Lower leg skin (tissue), 4 donors: ENCODE measurements around the gene PCDHGB6. TPM values are rescaled to one million over a fixed set of nuclear protein-coding genes. Genes with fewer than 3 reads are reported as not detected.
"Not testable (repeated sequence)": the region's sequence is repeated elsewhere in the genome, so short reads cannot be mapped to it uniquely, and the experiment has no call there.

Experiments used
- DNase-seq, 2 donors: peaks; one replicate each; pipeline ENCODE4 v3.0.0-alpha.2; 2019; ENCODE audit warnings: low spot score in 2 of 2
- H3K4me3 ChIP-seq: fragments of 200-600 bp; sonication (generic); 2 replicates; pipeline ENCODE4 v1.5.1; 2017; ENCODE audit warnings: mild to moderate bottlenecking, low read depth; ENCODE audit not compliant: poor library complexity, severe bottlenecking
- POLR2A ChIP-seq, 2 donors: fragments of 450-650 bp; IDR thresholded peaks; one replicate each; pipeline ENCODE4 v1.6.1; 2016 to 2017; ENCODE audit warnings: antibody characterized with exemption in 2 of 2, mild to moderate bottlenecking in 1 of 2, moderate library complexity in 1 of 2
- WGBS, 2 donors: methylation state at CpG; one replicate each; pipeline ENCODE4 v1.1.5; 2018; 5-methylcytosine and 5-hydroxymethylcytosine counted together
- intact Hi-C: fragments of 100-400 bp; cut with DNase I; formaldehyde crosslinking; loops from one replicate; pipeline ENCODE4 v1.15.0; 2023; ENCODE audit warnings: low total_unique reads
- total RNA-seq, 4 donors: library from RNA; depleted of rRNA; stranded (reverse); fragments of >200 nt; gene quantifications; one replicate each; pipeline ENCODE4 v1.1.0, GENCODE V29; 2016
- TF ChIP-seq, protein P1 (sequence below), 3 donors: fragments of 450-650 bp; IDR thresholded peaks; one replicate each; pipeline ENCODE4 v1.5.1; 2016; ENCODE audit warnings: antibody characterized with exemption in 3 of 3, mild to moderate bottlenecking in 3 of 3, moderate library complexity in 2 of 3

Gene PCDHGB6
- total RNA-seq, 4 donors from 2014 or later = 4.4 to 7.4 (median 6.6) TPM

DNA sequence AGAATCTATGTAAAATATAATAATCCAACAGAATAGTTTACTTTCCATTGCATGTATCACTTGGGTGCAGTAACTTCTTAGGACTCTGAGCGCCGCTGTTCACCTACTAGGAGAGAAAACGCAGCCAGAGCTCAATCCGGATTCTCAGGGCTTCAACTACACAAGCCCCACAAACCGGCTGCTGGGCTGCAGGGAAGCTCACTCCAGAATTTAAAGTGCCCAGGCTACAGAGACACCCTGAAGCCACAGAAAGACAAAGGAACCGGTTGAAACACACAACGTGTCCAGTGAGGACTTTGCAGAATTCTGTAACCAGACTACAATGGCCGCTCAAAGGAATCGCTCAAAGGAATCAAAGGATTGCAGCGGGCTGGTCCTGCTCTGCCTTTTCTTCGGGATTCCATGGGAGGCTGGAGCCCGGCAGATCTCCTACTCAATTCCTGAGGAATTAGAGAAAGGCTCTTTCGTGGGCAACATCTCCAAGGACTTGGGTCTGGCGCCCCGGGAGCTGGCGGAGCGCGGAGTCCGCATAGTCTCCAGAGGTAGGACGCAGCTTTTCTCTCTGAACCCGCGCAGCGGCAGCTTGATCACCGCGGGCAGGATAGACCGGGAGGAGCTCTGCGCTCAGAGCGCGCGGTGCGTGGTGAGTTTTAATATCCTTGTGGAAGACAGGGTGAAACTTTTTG, 5.2 kb downstream of the PCDHGB6 start, which contains the start of gene PCDHGA10:
PCDHGA10 (plus strand) TSS at position 134 of the 686 bp plus-strand sequence; CDS start at position 323, 189 bp downstream.
- 18 to 19% methylated on average over 31 of the region's 31 CpGs for WGBS, 2 donors
- H3K4me3 ChIP-seq = no peak within 1 kb of the TSS
- no peak for TF ChIP-seq POLR2A (IDR thresholded peaks at IDR 0.05)
- TF ChIP-seq, protein P1, sequence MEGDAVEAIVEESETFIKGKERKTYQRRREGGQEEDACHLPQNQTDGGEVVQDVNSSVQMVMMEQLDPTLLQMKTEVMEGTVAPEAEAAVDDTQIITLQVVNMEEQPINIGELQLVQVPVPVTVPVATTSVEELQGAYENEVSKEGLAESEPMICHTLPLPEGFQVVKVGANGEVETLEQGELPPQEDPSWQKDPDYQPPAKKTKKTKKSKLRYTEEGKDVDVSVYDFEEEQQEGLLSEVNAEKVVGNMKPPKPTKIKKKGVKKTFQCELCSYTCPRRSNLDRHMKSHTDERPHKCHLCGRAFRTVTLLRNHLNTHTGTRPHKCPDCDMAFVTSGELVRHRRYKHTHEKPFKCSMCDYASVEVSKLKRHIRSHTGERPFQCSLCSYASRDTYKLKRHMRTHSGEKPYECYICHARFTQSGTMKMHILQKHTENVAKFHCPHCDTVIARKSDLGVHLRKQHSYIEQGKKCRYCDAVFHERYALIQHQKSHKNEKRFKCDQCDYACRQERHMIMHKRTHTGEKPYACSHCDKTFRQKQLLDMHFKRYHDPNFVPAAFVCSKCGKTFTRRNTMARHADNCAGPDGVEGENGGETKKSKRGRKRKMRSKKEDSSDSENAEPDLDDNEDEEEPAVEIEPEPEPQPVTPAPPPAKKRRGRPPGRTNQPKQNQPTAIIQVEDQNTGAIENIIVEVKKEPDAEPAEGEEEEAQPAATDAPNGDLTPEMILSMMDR (IDR thresholded peaks at IDR 0.05) = no peak
- intact Hi-C loops = loop anchor here (10.0 kb wide), 1 partner anchor 142 kb away; no protein-coding TSS in a partner anchor
- DNase-seq = no peak

DNA sequence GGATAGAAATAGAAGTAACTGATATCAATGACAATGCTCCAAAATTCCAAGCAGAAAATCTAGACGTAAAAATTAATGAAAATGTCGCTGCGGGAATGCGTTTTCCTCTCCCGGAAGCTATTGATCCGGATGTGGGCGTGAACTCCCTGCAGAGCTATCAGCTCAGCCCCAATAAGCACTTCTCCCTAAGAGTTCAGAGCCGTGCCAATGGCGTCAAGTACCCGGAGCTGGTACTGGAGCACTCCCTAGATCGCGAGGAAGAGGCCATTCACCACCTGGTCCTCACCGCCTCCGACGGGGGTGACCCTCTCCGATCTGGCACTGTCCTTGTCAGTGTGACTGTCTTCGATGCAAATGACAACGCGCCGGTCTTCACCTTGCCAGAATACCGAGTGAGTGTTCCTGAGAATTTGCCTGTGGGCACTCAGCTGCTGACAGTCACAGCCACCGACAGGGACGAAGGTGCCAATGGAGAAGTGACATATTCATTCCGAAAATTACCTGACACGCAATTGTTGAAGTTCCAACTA, 5.8 kb downstream of the PCDHGB6 start:
- intact Hi-C loops = loop anchor here (10.0 kb wide), 1 partner anchor 141 kb away; no protein-coding TSS in a partner anchor
- no peak overlapping the region for H3K4me3 ChIP-seq
- no peak for TF ChIP-seq POLR2A (IDR thresholded peaks at IDR 0.05)
- TF ChIP-seq, protein P1 (IDR thresholded peaks at IDR 0.05) = no peak
- WGBS, 2 donors = 20 to 23% methylated on average over 25 of the region's 25 CpGs
- DNase-seq = no peak

DNA sequence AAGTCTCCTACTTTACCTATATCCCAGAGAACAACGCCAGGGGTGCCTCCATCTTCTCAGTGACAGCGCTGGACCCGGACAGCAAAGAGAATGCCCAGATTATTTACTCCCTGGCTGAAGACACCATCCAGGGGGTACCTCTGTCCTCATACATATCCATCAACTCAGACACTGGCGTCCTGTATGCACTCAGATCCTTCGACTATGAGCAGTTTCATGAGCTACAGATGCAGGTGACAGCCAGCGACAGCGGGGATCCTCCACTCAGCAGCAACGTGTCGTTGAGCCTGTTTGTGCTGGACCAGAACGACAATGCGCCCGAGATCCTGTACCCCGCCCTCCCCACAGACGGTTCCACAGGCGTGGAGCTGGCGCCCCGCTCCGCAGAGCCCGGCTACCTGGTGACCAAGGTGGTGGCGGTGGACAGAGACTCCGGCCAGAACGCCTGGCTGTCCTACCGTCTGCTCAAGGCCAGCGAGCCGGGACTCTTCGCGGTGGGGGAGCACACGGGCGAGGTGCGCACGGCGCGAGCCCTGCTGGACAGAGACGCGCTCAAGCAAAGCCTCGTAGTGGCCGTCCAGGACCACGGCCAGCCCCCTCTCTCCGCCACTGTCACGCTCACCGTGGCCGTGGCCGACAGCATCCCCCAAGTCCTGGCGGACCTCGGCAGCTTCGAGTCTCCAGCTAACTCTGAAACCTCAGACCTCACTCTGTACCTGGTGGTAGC, 6.9 kb downstream of the PCDHGB6 start:
- not testable (repeated sequence) for H3K4me3 ChIP-seq, DNase-seq
- 34 to 37% methylated on average over 41 to 45 of the region's 46 CpGs for WGBS, 2 donors

DNA sequence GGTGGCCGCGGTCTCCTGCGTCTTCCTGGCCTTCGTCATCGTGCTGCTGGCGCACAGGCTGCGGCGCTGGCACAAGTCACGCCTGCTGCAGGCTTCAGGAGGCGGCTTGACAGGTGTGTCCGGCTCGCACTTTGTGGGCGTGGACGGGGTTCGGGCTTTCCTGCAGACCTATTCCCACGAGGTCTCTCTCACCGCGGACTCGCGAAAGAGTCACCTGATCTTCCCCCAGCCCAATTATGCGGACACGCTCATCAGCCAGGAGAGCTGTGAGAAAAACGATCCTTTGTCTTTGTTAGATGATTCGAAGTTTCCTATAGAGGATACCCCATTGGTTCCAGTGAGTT, 7.4 kb downstream of the PCDHGB6 start:
- intact Hi-C loops = loop anchor here (10.0 kb wide), 1 partner anchor 140 kb away; no protein-coding TSS in a partner anchor
- not testable (repeated sequence) for DNase-seq, H3K4me3 ChIP-seq
- 26 to 28% methylated on average over 19 to 24 of the region's 24 CpGs for WGBS, 2 donors

More for the DNA sequence above, 6.9 kb downstream of the PCDHGB6 start:
- intact Hi-C loops = loop anchor here (10.0 kb wide), 1 partner anchor 140 kb away; no protein-coding TSS in a partner anchor

DNA sequence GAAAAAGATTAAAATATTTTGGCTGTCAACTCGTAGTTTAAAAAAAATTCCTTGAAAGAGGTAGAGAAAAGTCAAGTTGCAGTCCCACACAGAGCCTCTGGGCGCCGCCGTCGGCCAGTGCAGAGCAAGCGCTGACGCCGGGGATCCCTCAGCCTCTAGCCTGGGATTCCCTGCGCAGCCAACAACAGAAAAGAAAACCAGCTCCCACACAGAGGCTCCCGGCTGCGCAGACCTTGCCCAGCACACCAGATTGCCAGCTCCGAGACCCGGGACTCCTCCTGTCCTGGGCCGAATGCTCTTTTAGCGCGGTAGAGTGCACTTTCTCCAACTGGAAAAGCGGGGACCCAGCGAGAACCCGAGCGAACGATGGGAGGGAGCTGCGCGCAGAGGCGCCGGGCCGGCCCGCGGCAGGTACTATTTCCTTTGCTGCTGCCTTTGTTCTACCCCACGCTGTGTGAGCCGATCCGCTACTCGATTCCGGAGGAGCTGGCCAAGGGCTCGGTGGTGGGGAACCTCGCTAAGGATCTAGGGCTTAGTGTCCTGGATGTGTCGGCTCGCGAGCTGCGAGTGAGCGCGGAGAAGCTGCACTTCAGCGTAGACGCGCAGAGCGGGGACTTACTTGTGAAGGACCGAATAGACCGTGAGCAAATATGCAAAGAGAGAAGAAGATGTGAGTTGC, 9.8 kb downstream of the PCDHGB6 start, which contains the start of gene PCDHGB7:
PCDHGB7 (plus strand) TSS at position 184 of the 679 bp plus-strand sequence; CDS start at position 367, 183 bp downstream.
- intact Hi-C loops = loop anchor here (10.0 kb wide), 1 partner anchor 137 kb away; no protein-coding TSS in a partner anchor
- WGBS, 2 donors = 13% methylated on average over 43 to 45 of the region's 47 CpGs
- peak within 1 kb of the TSS; percentile 1 for H3K4me3 ChIP-seq
- peak; percentile 46 to 91 for DNase-seq

DNA sequence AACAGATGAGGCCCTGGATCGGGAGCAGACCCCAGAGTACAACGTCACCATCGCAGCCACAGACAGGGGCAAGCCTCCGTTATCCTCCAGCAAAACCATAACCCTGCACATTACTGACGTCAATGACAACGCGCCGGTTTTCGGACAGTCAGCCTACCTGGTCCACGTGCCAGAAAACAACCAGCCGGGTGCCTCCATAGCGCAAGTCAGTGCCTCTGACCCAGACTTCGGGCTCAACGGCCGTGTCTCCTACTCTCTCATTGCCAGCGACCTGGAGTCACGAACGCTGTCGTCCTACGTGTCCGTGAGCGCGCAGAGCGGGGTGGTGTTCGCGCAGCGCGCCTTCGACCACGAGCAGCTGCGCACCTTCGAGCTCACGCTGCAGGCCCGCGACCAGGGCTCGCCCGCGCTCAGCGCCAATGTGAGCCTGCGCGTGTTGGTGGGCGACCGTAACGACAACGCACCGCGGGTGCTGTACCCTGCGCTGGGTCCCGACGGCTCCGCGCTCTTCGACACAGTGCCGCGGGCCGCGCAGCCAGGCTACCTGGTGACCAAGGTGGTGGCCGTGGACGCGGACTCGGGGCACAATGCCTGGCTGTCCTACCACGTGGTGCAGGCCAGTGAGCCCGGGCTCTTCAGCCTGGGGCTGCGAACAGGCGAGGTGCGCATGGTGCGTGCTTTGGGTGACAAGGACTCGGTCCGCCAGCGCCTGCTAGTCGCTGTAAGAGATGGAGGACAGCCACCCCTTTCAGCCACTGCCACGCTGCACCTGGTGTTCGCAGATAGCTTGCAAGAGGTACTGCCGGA, 11.5 kb downstream of the PCDHGB6 start:
- TF ChIP-seq, protein P1 (IDR thresholded peaks at IDR 0.05) = no peak
- no peak for TF ChIP-seq POLR2A (IDR thresholded peaks at IDR 0.05)
- H3K4me3 ChIP-seq = no peak overlapping the region
- intact Hi-C loops = loop anchor here (10.0 kb wide), 1 partner anchor 136 kb away; no protein-coding TSS in a partner anchor
- no peak for DNase-seq
- 32 to 35% methylated on average over 48 to 62 of the region's 74 CpGs for WGBS, 2 donors
